MCF 10A (cell line): Measurements from ENCODE around the gene EMILIN3. TPM values are rescaled to one million over a fixed set of nuclear protein-coding genes. Genes with fewer than 3 reads are reported as not detected.

Source experiments
- BruUV-seq: library from RNA; stranded (reverse); fragments of 400-500 nt; replicated peaks from 2 replicates; lab custom pipeline; 2021; lab: Mats Ljungman, UMichigan
- CTCF ChIA-PET: fragments of 300-600 bp; sonication (Branson Sonifier 250); formaldehyde crosslinking; extraction: SDS; loops from one replicate; lab custom pipeline; 2021; ENCODE audit warnings: antibody characterized with exemption, inconsistent platforms; lab: Yijun Ruan, JAX
- POLR2A ChIA-PET: fragments of 300-600, 350-650 bp; sonication (Branson Sonifier 250); formaldehyde crosslinking; extraction: SDS; loops from one replicate; lab custom pipeline; 2020; ENCODE audit warnings: antibody characterized with exemption, inconsistent platforms; lab: Yijun Ruan, JAX
- DNase-seq: peaks from one replicate; pipeline ENCODE4 v3.0.0-alpha.2; 2018; ENCODE audit not compliant: unreplicated experiment
- H3K27ac Mint-ChIP-seq: one replicate; pipeline ENCODE4 v1.8.0; 2022; ENCODE audit warnings: mild to moderate bottlenecking, low read depth, mixed read lengths; ENCODE audit not compliant: unreplicated experiment
- H3K27me3 Mint-ChIP-seq: one replicate; pipeline ENCODE4 v1.8.0; 2022; ENCODE audit warnings: mixed read lengths; ENCODE audit not compliant: insufficient read depth, unreplicated experiment
- H3K36me3 Mint-ChIP-seq: one replicate; pipeline ENCODE4 v1.8.0; 2022; ENCODE audit warnings: mild to moderate bottlenecking, moderate library complexity, mixed read lengths; ENCODE audit not compliant: insufficient read depth, unreplicated experiment
- H3K4me1 Mint-ChIP-seq: one replicate; pipeline ENCODE4 v1.8.0; 2022; ENCODE audit warnings: mixed read lengths; ENCODE audit not compliant: insufficient read depth, unreplicated experiment
- H3K4me3 Mint-ChIP-seq: one replicate; pipeline ENCODE4 v1.8.0; 2022; ENCODE audit warnings: mild to moderate bottlenecking, moderate library complexity, mixed read lengths; ENCODE audit not compliant: unreplicated experiment
- H3K9me3 Mint-ChIP-seq: one replicate; pipeline ENCODE4 v1.8.0; 2022; ENCODE audit warnings: mixed read lengths; ENCODE audit not compliant: unreplicated experiment
- CTCF ChIP-seq: fragments of 200-600 bp; IDR thresholded peaks from one replicate; pipeline ENCODE4 v1.8.0; 2022; ENCODE audit warnings: antibody characterized with exemption, mild to moderate bottlenecking; ENCODE audit not compliant: unreplicated experiment
- intact Hi-C: fragments of 100-400 bp; cut with micrococcal nuclease; formaldehyde crosslinking; loops from 2 replicates; pipeline ENCODE4 v1.14.1; 2022
- total RNA-seq: library from RNA; stranded (reverse); gene quantifications from 2 replicates; pipeline ENCODE4 v1.2.3, GENCODE V29; 2022

EMILIN3 gene
- total RNA-seq, 1 experiment from 2014 or later, result not detected

GRCh38 chr20:41373931-41374920 lies 7.6 kb upstream of the EMILIN3 start:
- CTCF ChIA-PET, result interaction anchor here (0.6 to 0.8 kb wide), 3 partner anchors 34 to 1059 kb away, joined by 3 to 5 read pairs (median 4); partner anchors contain the start of gene LPIN3
- H3K27me3 Mint-ChIP-seq, result peaks cover 33% of the 10 kb centered on the region

GRCh38 chr20:41373251-41373783 lies 6.7 kb upstream of the EMILIN3 start:
- ChIA-PET CTCF (interaction anchor here (0.7 kb wide), 1 partner anchor 43 kb away, joined by 4 read pairs; no protein-coding TSS in a partner anchor), POLR2A (no interaction called here)
- no peak for DNase-seq
- H3K36me3 Mint-ChIP-seq, result no peaks in the 10 kb centered on the region
- intact Hi-C loops, result no loop called here
- no peaks in the 10 kb centered on the region for H3K9me3 Mint-ChIP-seq
- no peak overlapping the region for H3K27ac Mint-ChIP-seq
- no peak for TF ChIP-seq CTCF
- H3K4me1 Mint-ChIP-seq, result no peaks in the 10 kb centered on the region
- H3K27me3 Mint-ChIP-seq, result peaks cover 28% of the 10 kb centered on the region
- no TSS peak for BruUV-seq
- no peak overlapping the region for H3K4me3 Mint-ChIP-seq

More at GRCh38 chr20:41373931-41374920, 7.6 kb upstream of the EMILIN3 start:
- H3K9me3 Mint-ChIP-seq, result no peaks in the 10 kb centered on the region
- no peak overlapping the region for H3K4me3 Mint-ChIP-seq
- no peak for TF ChIP-seq CTCF
- H3K36me3 Mint-ChIP-seq, result no peaks in the 10 kb centered on the region
- no peak overlapping the region for H3K27ac Mint-ChIP-seq
- no peak for DNase-seq
- BruUV-seq, result no TSS peak
- no peaks in the 10 kb centered on the region for H3K4me1 Mint-ChIP-seq
- intact Hi-C loops, result no loop called here
- POLR2A ChIA-PET, result no interaction called here

GRCh38 chr20:41371371-41371770 lies 4.8 kb upstream of the EMILIN3 start:
- H3K27me3 Mint-ChIP-seq, result peaks cover 24% of the 10 kb centered on the region
- TF ChIP-seq CTCF, result no peak
- H3K4me1 Mint-ChIP-seq, result no peaks in the 10 kb centered on the region
- DNase-seq, result no peak
- H3K9me3 Mint-ChIP-seq, result no peaks in the 10 kb centered on the region
- H3K27ac Mint-ChIP-seq, result no peak overlapping the region
- no peak overlapping the region for H3K4me3 Mint-ChIP-seq
- intact Hi-C loops, result no loop called here
- H3K36me3 Mint-ChIP-seq, result no peaks in the 10 kb centered on the region
- no TSS peak for BruUV-seq
- ChIA-PET POLR2A (interaction anchor here (0.7 to 1.9 kb wide), 3 partner anchors 10 to 31 kb away, joined by 5 to 6 read pairs (median 6); partner anchors contain the start of gene LPIN3), CTCF (interaction anchor here (1.1 to 1.3 kb wide), 2 partner anchors 122 to 198 kb away, joined by 3 to 4 read pairs; no protein-coding TSS in a partner anchor)

GRCh38 chr20:41370176-41370575 lies 3.6 kb upstream of the EMILIN3 start:
- H3K4me3 Mint-ChIP-seq, result no peak overlapping the region
- BruUV-seq, result no TSS peak
- H3K36me3 Mint-ChIP-seq, result no peaks in the 10 kb centered on the region
- POLR2A ChIA-PET, result no interaction called here
- H3K9me3 Mint-ChIP-seq, result no peaks in the 10 kb centered on the region
- no peak overlapping the region for H3K27ac Mint-ChIP-seq
- CTCF ChIA-PET, result interaction anchor here (1.2 to 2.0 kb wide), 2 partner anchors 11 to 30 kb away, joined by 4 read pairs; partner anchors contain the start of gene LPIN3
- peak; percentile 41 for DNase-seq
- peaks cover 26% of the 10 kb centered on the region for H3K27me3 Mint-ChIP-seq
- TF ChIP-seq CTCF, result no peak
- no peaks in the 10 kb centered on the region for H3K4me1 Mint-ChIP-seq
- intact Hi-C loops, result no loop called here
